GM23248 (cell line): ENCODE measurements around the gene SSNA1.

ENCODE experiments used
- EZH2 ChIP-seq: fragments of 200-600 bp; sonication (generic); IDR thresholded peaks from 2 replicates; pipeline ENCODE4 v1.6.1; 2018; ENCODE audit warnings: antibody characterized with exemption, mild to moderate bottlenecking; ENCODE audit not compliant: insufficient read depth, poor library complexity, severe bottlenecking
- EZH2phosphoT487 ChIP-seq: fragments of 200-600 bp; sonication (generic); IDR thresholded peaks from 2 replicates; pipeline ENCODE4 v1.6.1; 2018; ENCODE audit warnings: antibody characterized with exemption, moderate library complexity, mild to moderate bottlenecking, low read depth; ENCODE audit not compliant: insufficient read depth

GRCh38 chr9:137227853-137228505, 39.5 kb downstream of the SSNA1 start:
- TF ChIP-seq EZH2 (no peak), EZH2phosphoT487 (no peak)
